A204.1 (cell line): ENCODE data around the gene DUSP3.
"Not testable (repeated sequence)": the region's sequence is repeated elsewhere in the genome, so short reads cannot be mapped to it uniquely, and the experiment has no call there.

Source experiments
- FAIRE-seq: peaks from 2 replicates; lab custom pipeline; 2012; peaks lifted over from hg19 to GRCh38; lab: Jason Lieb, UNC

Gene DUSP3

DNA sequence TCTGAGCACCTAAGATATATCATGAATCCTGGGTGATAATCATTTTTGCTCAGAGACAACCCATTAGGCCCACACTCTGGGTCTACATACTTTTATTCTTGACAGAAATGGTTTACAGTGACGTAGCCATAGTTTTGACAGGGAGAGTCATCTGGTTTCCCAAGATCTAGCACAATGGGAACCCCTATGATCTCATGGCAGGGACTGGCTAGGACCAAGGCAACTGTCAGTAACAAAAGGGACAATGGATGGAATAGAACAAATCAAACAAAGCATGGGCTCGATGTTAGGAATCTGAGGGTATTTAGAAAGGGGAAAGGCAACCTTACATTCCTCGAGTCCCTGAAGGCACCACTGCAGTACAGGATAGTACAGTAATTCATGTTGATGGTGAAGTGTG, 22.0 kb upstream of the DUSP3 start:
- FAIRE-seq: no peak

DNA sequence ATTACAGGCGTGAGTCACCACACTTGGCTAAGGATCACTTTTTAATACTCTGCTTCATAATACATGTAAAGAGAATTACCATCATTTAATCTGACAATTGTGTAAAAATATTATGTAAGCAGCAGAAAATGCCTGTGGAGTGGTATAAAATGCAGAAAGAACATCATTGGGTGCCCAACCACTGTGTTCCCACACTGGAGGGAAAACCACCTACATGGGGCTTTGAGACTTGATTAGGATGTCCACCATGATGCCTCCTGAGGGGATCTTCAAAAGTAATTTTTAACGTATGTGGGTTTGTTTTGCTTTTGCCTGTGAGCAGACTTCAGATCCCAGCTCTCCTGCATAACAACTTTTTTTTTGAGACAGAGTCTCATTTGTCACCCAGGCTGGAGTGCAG, 20.3 kb upstream of the DUSP3 start:
- FAIRE-seq: no peak

DNA sequence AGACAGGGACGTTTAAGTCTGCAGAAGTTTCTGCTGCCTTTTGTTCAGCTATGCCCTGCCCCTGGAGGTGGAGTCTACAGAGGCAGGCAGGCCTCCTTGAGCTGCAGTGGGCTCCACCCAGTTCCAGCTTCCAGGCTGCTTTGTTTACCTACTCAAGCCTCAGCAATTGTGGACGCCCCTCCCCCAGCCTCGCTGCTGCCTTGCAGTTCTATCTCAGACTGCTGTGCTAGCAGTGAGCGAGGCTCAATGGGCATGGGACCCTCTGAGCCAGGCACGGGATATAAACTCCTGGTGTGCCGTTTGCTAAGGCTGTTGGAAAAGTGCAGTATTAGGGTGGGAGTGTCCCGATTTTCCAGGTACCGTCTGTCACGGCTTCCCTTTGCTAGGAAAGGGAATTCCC, 19.2 kb upstream of the DUSP3 start:
- FAIRE-seq: not testable (repeated sequence)

DNA sequence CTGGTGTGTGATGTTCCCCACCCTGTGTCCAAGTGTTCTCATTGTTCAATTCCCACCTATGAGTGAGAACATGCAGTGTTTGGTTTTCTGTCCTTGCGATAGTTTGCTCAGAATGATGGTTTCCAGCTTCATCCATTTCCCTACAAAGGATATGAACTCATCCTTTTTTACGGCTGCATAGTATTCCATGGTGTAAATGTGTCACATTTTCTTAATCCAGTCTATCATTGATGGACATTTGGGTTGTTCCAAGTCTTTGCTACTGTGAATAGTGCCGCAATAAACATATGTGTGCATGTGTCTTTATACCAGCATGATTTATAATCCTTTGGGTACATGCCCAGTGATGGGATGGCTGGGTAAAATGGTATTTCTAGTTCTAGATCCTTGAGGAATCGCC, 13.9 kb upstream of the DUSP3 start:
- FAIRE-seq: not testable (repeated sequence)

DNA sequence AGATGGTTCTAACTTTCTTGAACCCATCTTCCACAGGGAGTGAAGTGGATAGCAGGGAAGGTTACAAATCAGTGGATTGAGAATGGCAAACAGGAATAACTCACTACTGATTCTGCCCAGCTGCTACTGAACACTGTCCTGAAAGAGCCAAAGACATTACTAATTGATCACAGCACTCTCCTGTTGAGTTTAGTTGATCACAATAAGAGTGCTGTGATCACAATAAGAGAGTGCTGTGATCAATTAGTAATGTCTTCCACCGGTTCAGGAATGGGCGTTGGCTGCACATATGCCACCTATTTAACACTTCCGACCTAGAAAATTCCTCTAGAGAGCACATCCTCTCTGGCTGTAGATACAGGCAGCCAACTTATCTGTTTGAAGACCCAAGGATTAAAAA, 12.8 kb upstream of the DUSP3 start:
- FAIRE-seq: no peak

DNA sequence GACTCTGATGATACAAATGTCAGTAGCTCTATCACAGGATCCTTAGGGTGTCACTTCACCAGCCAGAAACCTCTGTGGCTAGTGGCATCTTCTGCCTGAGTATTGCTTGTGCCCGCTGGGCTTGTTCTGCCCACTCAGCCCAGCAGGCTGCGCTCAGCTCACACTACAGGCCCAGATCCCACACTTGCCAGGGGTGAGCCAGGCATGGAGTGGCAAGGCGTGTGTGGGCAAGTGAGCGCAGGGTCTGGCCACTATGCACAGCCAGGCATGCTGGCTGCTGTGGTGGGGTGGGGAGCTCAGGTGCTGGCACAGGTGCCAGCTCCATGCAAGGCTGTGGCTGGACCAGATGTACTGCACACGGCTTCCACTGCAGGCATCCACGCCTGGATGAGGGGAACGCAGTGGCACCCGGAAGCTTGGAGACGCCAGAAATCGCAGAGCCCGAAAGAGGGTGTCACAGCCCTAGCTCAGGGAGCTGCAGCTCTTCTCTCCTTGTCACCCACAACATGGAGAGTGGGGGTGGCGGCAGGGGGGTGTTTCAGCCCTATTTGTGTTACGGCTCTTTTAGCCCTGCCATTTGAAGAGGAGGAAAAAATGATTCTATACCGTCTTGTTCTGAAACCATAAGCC, 11.6 kb upstream of the DUSP3 start:
- no peak for FAIRE-seq

DNA sequence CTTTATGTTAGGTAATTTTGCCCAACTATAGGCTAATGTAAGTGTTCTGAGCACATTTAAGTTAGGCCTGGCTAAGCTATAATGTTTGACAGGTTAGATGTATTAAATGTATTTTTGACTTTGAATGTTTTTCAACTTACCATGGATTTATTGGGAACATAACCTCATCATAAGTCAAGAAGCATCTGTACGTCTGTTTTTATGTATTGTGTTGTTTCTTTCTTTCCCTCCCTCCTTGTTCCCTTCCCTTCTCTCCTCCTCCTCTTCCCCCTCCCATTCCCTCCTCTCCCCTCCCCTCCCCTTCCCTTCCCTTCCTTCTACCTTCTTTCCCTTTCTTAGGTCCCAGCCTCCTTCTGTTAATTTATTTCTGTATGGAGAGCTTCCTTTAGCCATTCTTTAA, 10.7 kb upstream of the DUSP3 start:
- FAIRE-seq: no peak

DNA sequence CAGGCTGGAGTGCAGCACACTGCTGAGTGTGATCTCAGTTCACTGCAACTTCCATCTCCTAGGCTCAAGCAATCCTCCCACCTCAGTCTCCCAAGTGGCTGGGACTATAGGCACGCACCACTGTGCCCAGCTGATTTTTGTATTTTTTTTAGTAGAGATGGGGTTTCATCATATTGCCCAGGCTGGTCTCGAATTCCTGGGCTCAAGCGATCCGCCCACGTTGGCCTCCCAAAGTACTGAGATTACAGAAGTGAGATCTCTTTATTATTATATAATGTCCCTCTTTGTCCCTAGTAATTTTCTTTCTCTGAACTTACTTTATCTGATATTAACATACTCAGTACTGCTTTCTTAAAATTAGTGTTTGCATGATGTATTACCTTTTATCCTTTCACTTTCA, 9.8 kb upstream of the DUSP3 start:
- FAIRE-seq: no peak

DNA sequence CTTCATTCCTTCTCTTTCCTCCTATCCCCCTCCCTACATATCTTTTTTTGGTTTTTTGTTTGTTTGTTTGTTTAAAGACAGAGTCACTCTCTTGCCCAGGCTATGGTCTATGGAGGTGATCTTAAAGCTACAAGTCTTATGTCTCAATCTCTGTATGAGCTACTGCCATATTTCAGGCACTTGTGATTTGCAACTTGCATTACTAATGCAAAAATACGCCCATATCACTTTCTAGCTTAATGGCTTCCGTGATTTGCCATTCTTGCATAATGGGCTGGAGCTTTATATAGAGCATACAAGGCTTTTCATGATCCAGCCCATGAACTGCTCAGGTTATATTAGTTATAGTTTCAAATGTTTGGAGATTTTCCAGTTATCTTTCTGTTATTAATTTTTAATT, 9.0 kb upstream of the DUSP3 start:
- no peak for FAIRE-seq

DNA sequence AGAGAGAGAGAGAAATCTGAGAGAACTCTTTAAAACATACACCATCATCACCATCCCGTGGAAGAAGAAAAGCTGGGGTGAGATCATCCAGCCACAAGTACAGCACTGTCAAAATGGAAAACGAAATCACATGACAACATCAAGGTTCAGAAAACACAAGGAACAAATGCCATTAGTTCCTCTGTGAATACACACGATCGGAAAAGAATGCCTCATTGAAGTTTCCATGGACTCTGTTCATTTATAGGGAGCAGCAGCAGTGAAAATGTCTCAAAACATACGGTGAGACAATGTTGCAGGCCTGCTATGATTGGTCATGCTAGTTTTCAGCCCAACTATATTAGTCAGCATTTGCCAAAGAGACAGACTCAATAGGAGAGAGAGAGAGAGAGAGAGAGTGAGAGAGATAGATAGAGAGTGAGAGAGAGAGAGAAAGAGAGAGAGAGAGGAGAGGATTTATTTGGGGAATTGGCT, 5.9 kb upstream of the DUSP3 start:
- FAIRE-seq: no peak

DNA sequence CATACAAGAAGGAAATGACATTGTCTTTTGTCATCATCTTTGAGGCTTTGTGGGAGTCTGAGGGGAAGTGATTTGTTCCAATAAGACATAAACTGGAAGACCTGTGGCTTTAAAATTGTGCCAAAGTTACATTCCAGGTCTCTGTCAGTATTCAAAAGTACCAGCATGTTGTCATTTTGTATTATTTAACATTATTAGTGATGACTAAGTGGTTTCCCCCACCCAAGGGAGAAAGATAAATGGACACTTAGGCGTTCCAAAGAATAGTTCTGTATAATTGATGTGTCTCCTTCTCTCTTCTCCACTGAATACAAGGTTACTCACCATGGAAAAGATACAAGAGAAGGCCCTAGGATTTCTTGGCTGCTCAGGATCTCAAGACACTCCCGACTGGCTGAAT, 5.3 kb upstream of the DUSP3 start:
- FAIRE-seq: no peak

DNA sequence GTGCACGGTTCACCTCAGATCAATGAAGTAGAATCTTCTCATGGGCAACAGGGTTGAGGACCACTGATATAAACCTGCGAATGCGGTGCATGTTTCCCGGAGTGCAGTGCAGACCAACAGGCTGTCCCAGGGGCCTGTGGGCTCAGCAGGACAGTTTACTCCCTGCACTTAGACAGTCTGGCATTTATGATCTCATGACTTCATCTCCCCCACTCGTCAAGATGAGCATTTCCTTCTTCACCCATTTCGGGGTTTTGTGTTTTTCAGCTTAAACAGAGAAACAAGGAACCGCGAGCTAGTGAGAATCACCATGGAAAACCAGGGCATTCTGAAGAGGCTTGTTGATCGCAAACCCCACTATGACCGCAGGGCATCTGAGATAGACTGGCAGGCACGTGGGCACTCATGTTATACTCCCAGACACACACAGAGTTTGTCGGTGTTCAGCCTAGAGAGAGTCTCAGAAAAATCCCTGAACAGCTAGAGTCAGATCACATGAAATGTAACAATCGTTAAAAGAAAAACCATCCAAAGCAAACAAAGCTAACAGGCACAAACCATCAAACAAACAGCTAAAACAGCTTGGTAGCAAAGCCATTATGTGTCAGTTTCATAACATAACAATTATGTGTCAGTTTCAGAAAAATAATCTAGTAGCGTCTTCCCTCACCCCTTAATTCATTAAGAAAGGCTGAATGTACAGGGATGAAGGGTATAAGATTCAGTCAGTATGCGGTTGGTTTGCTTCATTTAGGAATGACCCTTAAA, 4.3 kb upstream of the DUSP3 start:
- no peak for FAIRE-seq

DNA sequence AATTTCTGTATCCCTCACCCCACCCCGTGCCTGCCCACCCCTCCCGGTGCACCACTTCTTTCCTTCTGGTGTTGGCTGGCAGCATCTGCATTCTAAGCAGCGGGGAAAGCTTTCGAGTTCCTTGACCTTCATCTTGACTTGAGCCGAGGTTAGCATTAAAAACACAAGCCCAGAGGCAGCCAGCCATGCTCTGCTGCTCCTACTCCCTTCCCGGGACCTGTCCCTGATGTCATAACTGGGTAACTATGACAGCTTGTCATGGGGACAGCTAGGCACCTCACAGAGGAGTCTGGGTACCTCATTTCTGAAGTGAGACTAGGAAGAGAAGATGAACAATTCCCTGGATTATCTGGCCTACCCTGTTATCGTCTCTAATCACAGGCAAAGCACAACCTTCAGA, 1.4 kb upstream of the DUSP3 start, which contains the start of gene CFAP97D1:
Gene CFAP97D1, plus strand, starts transcription at position 301 of the 400 bp plus-strand sequence. Its CDS starts 28 bp downstream, at position 329.
- FAIRE-seq: no peak

DNA sequence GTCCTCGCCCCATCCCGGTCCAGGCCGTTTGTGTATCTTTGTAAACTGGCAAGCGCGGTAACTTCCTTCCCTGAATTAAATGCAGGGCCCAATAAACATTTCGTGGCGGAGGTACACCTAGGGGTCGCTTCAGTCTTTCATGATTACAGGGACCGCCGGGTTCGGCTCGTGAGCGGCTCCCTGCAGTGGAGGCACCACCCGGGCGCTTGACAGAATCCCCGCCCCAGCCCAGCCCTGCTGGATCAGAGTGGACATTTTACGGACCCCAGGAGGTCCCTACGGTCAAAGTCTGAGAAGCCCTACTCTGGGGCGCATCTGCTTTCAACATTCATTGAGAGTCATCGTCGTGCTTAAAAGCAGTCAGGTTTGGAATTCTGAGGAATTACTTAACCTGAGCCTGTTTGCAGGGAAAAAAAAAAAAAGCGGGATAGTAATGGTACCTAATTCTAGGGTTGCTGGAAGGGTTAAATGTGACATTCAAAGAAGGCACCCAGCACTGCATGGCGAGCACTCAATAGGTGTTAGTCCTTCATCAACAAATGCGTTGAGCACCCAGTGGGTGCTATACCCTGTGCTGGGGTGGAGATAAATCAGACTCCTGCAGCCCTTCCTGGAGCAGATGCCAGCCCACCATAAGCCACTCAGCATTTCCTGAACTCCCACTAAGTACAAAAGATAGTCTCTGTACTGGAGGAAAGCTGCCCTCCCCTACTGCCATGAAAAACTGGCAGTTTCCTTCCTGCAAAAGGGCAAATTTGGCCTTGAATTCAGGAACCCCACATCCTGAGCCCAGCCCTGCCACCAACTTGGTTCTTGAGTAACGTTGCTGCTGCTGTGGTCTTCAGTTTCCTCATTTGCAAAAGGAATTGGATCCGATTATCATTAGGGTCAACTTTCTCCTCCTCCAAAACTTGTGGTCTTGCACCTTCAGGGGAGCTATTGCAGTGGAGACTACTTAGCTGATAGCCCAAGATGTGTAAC, 658 bp upstream of the DUSP3 start:
- FAIRE-seq: no peak

DNA sequence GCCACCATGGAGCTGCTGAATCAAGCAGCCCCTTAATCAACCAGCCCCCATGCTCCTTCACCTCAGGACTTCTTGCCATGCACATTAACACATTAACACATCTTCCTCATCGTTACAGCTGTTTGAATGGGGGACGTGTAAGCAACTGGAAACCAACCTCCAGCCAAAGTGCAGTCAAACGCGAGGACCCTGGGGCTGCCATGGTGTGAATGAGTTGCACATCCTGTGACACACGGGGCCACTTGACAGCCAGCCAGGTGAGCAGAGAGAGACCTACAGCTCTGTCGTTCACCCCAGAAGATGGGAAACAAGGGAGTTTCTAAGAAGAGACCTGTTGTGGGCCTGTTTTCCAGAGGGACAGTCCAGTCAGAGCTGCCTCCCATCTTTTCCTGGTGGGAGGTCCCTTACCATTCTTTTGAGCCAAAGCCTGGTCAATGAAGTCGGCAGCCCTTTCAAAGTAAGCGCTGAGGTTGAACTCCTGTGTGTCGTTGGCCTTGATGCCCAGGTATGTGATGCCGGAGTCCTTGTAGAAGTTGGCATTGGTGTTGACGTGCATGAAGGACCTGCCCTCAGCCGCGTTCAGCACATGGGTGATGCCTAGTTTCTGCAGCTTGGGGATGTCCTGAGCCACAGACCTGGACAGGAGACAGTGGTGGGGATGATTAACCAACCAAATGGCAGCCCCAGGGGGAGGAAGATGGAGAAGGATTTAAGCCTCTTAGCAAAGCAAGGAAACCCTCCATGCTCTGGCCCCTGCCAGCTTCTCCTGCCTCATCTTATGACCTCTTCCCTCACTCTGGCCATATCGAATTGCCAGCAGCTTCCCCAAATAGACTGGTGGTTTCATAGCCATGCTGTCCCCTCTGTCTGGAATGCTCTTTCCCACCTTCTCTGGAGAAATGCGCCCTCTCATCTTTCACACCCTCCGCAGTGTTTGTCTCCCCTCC, 4.2 kb downstream of the DUSP3 start:
- no peak for FAIRE-seq

DNA sequence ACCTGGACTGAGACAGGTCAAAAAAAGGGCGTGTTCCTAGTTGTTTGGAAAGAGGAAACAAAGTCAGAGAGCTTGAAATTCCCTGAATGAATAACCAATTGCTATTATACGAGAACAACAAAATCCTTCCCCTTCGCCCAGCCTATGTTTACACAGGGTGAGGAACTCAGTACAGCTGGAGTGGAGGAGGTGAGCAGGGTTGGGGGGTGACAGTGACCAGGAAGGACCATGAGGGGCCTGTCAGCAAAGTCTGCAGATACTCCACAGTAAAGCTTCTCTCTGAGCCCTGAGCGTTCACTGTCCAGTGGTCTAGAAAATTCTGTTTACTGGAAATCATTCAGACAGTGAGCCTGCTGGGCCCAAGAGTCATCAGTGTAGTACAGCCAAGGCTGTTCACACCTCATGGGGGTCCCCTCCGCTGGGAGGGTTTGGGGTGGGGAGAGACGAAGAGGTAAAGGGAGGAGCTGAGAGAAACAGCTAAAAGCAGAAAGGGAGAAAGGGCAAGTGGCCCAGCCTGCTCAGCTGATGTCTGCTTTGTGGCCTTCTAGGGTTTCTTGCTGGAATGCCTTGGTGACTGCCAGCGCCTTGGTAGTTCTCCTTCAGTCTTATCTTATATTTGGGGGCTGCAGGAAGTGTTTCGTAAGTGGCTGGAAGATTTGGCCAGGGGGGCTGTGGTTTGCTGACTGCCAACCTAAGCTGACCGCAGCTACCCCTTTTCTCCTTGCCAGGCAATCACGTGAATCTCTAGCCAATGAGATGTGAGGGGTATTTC, 5.7 kb downstream of the DUSP3 start:
- no peak for FAIRE-seq

DNA sequence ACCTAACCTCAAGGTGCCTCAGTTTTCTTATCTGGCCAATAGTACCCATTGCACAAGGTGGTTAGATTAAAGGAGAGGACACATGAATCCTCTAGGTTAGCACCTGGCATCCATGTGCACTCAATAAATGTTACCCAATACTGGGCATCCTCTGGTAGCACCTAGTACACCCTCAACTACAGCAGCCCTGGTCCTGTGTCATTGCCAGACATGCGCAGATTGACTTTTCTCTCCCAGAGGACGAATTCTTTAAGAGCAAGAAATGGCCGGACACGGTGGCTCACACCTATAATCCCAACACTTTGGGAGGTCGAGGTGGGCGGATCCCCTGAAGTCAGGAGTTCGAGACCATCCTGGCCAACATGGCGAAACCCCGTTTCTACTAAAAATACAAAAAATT, 7.3 kb downstream of the DUSP3 start:
- FAIRE-seq: no peak

DNA sequence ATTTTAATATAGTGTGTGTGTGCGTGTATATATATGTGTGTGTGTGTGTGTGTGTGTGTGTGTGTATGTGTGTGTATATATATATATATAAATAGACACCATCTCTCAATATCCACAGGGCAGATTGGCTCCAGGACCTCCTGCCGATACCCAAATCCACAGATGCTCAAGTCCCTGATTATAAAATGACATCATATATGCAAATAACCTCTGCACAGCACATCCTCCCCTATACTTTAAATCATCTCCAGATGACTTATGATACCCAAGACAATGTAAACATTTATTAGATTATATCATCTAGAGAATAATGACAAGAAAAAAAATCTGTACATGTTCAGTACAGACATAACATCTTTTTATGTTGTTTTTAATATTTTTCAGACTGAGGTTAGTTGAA, 7.8 kb downstream of the DUSP3 start:
- no peak for FAIRE-seq

DNA sequence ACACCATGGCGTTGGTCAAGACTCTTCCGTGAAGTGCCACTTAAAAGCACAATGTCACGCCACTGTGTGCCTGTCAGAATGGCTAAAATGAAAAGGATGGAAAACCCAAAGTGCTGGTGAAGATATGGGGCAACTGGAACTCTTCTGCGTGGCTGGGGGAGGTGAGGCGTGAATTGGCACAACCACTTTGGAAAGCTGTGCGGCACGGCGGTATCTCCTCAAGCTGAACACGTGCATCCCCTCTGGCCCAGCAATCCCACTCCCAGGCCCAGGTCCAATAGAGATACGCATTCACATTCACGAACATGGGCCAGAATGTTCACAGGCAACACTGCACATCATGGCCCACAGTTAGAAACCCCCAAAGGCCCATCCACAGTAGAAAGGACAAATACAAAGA, 8.9 kb downstream of the DUSP3 start:
- no peak for FAIRE-seq

DNA sequence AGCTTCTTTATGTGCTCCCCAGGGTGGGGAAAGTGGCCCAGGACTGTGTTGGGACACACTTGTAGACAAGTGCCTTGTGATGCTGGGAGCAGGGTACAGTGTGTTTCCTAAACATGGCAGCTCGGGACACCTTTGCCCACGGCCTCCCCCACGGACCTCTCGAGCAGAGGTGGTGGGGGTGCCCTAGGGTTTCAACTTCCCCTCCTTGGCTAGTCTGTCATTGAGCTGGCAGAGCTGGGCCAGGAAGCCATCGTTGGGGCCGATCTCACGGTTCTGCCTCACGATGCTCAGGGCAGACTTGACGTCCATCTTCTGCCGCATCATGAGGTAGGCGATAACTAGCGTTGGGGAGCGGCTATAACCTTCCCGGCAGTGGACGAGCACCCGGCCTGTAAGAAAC, 9.4 kb downstream of the DUSP3 start:
- FAIRE-seq: no peak

DNA sequence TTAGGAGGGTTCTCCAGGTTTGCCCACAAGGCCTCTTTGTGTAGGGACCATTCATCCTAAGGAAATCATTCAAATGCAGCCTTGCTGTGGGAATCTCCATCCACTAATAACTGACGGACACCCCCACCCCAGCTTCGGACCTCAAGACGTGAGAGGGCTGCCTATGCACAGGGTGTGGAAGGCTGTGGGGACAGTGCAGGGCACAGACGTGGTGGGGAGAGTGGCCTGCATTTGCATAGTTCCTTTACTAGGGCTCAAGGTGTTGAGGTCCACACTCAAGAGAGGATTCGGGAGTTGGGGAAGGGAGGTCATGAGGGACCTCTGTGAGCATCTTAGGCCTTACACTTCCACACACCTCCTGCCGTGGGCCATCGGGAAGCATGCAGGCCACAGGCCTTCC, 9.8 kb downstream of the DUSP3 start:
- no peak for FAIRE-seq
